Gastrocnemius medialis (tissue), 4 donors: ENCODE measurements around the gene NCAPG2.

Experiments used
- CTCF ChIP-seq, 5 experiments: fragments of 450-650 bp in 3 of 5; fragments of 200-600 bp in 2 of 5; sonication (generic) in 2 of 5; IDR thresholded peaks in 4 of 5; conservative IDR thresholded peaks in 1 of 5; 1 replicate in 4 of 5; 2 replicates in 1 of 5; pipeline ENCODE4 v1.5.1; 2016 to 2019; ENCODE audit warnings: antibody characterized with exemption in 5 of 5, mild to moderate bottlenecking in 3 of 5, moderate library complexity in 3 of 5
- POLR2A ChIP-seq, 2 donors: fragments of 450-650 bp; IDR thresholded peaks; one replicate each; pipeline ENCODE4 v1.6.1; 2017; ENCODE audit warnings: antibody characterized with exemption in 2 of 2, mild to moderate bottlenecking in 2 of 2, moderate library complexity in 2 of 2

GRCh38 chr7:158586499-158587161 lies 118.0 kb downstream of the NCAPG2 start:
- TF ChIP-seq POLR2A (IDR thresholded peaks at IDR 0.05): no peak
- no peak for TF ChIP-seq CTCF (IDR thresholded peaks at IDR 0.05 in 4 of 5, conservative IDR thresholded peaks at IDR 0.05 in 1 of 5)
